ENCODE measurements around the gene EPHA2.
"Not testable (repeated sequence)": the region's sequence is repeated elsewhere in the genome, so short reads cannot be mapped to it uniquely, and the experiment has no call there.

The EPHA2 gene

DNA sequence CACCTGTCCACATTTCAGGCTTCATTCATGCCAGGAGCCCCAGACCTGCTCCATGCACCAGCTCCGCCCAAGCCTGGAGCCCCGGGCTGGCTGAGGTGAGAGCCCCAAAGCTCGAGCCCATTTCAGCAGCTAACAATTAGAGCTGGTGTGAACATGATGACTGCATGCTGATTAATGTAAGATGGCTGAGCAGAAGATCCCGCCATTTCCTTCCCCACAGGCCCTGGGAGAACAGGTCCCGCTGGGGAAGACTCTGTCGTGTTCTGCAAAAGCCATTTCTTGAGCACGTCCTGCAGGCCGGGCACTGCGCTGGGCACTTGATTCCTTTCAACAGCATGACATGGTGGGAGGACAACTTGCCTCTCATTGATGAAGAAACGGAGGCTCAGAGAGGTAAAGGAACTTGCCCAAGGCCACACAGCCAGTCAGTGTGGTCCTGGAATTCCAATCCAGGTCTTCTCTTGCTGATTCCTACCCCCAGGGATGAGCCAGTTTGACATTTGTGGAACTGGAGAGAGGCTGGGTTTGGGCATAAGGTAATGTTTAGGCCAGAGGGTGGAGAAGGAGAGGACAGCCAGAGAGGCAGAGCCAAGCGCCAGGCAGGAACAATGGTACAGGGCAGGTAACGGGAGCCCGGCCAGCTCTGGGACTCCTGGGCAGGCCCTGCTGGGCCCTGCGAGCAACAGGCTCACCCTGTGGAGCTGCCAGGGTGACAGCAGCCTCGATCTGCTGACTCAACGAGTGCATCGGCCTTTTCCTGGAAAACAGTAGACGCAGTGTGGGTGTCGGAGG, 28.1 kb upstream of the EPHA2 start:
- DNase-seq (ENCODE audit: low spot score), result no peak

DNA sequence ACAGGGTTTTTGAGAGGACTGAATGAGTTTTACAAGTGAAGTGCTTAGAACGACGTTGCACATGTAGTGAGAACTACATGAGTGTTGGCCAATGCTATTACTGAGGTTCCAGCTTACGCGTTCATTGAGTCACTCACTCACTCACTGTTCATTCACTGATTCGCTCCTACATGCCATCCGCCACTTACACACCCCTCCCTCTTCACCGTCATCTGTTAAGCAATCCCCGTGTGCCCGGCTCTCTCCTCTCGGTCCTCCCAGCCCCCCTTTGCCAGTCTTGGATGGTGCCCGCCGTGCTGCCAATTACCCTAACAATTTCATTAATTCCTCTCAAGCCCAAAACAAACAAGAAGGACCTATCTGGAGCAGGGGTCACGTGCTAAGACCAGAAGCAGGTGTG, 27.3 kb upstream of the EPHA2 start:
- DNase-seq (ENCODE audit: low spot score), result no peak

DNA sequence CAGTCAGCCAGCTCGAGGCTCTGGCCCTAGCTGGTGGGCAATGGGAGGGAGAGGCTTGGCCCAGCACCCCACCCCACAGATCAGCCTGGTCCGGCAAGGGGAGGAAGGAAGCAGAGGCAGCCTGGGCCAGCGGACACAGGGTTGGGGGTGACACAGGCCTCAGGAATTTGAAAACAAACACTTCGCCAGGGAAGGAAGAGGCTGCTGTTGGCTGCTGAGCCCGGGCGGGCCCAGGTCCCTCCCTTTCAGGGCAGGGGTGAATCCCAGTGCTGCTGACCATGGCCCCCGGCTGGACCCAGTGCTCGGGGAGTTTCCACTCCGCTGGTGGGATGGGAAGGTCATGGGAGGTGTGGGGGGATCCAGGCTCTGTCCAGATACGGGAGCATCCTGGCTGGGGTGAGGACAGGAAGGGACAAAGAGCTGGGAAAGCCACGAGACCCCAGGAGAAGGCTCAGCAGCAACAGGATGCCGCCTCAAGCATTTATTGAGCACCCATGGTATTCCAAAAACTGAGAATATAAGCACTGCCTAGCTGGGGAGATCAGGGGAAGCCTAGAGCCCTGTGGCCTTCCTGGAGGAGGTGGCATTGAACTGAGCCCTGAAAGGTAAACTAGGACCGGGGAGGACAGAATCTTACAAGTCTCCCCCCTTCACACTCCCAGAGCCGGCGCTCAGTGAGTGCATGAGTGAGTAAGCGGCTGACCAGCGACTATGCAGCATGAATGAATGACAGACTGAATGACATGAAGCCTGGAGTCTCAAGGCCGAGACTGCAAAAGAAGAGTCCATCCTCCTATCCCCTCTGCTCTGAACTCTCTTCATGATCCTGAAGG, 26.2 kb upstream of the EPHA2 start:
- DNase-seq (ENCODE audit: low spot score), result no peak

DNA sequence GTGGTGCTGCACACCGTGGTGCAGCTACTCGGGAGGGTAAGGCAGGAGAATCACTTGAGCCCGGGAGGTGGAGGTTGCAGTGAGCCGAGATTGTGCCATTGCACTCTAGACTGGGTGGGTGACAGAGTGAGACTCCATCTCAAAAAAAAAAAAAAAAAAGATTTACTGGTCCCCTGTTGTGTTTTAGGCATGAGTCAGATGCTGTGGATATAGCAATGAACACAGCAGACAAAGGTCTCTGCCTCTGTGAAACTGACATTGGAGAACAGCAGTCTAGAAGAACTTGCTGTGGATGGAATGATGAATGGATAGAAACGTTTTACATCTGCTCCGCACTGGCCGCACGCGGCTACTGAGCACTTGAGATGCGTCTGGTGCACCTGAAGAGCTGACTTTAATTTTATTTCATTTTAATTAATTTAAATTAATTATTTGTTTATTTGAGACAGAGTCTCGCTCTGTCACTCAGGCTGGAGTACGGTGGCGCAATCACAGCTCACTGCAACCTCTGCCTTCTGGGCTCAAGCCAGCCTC, 24.5 kb upstream of the EPHA2 start:
- no peak for DNase-seq (ENCODE audit: low spot score)

DNA sequence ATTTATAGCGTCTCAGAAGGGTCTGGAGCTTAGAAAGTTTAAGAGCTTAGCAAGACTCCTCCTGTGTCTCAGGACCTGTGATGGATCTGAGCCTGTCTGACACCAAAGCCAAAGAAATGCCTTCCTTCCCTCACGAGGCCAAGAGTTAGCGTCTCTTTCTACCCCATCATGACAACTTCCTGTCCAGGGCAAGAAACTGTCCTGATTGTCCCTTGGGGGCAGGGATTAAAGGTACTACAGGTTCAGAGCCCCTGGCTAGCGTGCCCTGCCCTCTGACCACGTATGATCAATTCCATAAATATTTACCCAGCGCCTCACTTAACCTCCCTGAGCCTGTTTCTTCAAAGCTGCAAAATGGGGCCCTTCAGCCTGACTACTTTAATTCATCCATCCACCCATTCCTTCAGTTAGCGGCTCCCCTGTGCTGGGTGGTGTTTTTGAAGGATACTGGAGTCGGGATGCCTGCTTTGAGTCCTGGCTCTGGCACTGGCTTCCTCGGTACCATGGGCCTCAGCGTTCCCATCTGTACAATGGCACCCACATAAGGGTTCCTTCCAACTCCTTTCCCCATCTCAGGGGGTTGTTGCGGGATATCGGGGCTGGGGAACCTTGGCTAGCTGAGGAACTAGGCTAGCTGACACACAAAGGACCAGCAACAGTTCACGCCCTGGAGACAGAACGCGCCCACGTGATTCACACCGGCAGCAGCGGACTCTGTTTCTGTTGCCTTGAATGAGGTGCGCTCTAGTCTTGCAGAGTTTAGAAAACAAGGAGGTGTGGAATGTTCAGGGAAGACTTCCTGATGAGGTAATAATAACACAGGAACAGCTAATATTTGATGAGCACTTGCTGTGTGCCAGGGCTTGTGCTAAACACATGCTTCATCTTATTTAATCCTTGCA, 23.0 kb upstream of the EPHA2 start:
- no peak for DNase-seq (ENCODE audit: low spot score)

DNA sequence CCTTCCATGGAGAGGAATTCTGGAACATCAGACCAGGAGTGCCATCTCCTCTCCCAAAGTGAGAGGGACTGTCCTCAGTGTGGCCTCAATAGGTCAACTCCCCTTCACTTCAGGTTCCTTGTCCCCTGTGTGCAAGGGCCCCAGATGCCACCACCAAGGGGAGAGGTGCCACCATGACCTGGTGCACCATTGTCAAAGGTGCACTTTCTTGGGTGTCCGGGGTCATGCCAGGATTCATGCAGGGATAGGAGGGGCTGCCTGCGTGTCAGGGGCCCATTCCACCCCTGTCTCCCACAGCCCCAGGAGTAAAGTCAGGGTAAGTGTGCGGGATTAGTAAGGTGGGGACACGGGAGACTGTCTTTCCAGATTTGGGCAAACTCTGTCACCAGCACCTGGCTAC, 21.4 kb upstream of the EPHA2 start:
- no peak for DNase-seq (ENCODE audit: low spot score)

DNA sequence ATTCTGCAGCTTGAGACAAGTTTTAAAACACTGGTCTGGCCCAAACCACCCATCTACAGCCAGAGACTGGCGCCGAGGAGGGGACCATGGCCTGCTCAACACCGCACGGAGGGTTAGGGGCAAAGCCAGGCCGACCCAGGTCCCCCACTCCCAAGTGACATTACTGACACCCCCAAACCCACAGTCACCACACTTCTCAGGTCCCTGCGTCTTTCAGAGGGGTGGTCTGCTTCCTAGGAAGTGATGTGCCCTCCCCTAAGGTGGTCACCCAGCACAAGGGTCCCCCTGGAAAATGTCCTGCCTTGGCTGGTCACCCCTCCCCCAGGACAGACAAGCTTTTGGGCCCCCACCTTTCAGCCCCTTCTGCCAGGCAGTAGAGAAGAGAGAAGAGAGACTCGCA, 20.8 kb upstream of the EPHA2 start:
- no peak for DNase-seq (ENCODE audit: low spot score)

DNA sequence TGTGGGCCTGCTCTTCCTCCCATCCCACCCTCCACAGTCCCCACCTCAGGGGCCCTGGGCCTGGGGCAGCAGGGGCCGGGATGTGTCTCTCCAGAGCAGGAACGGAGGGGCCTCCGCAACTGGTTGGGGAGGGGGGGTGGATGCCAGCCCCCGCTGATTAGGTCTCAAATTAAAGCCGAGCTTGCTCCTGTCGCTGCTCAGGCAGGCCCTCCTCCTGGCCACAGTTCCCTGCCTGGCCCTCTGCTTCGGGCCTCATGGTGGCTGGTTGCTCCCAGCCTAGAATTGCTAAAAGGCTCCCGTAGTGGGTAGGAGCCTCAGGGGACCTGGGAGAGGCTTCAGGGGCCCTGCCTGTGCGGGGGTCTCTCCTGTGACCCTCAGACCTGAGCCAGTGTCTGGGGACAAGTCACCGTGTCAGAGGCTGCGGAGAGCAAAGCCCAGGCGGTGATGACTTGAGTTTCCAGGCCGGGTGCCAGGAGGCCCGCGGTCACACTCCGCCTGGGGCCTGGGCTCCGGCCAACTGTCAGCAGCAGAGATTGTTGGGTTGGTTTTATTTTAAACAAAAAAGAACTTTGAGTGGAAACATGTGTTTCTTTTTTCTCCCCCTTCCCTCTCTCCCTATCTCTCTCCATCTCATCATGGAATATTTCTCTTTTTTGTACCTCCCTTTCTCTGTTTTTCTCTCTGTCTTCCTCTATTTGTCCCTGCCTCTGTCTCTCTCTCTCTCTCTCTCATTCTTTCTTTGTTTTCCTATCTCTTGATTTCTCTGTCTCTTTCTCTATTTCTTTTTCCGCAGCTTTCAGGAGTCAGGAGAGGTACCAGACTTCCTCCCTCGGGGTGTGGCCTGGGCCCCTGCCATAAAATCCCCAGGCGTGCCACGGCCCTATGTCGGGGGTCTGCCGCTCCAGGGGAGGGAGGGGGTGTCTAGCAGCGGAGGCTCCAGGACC, 20.0 kb upstream of the EPHA2 start:
- DNase-seq (ENCODE audit: low spot score), result peak; percentile 74

DNA sequence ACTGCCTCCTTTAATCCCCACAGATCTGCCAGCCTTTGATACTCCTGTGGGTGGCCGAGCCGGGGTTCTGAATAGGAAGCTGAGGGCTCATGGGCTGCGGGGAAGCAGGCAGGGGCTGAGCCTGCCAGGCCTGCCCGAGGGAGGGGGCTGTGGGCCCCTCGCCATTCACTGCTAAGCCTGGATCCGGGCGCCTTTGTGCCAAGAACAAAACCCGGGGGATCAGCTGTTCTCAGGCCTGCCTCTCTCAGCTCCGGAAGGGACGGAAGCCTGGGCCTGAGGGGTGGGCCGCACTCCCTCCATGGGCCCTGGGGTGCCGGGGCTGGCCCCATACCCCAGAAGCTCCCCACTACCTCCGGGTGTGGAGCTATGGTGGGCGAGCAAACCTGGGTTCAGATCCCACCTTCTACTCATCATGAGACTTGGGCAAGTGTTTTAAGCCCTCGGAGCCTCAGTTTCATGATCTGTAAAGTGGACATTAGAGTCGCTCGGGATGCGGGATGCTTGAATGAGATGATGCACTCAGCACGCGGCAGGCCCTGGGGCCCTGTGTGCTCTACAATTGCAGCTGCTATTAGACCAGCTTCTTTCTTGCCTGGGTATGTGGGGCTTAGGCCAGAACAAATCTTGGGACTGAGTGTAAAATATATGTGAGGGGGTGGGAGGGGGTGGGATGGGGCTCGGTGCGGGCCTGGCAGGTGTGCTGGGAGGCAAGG, 19.2 kb upstream of the EPHA2 start:
- DNase-seq (ENCODE audit: low spot score), result peak; percentile 43

DNA sequence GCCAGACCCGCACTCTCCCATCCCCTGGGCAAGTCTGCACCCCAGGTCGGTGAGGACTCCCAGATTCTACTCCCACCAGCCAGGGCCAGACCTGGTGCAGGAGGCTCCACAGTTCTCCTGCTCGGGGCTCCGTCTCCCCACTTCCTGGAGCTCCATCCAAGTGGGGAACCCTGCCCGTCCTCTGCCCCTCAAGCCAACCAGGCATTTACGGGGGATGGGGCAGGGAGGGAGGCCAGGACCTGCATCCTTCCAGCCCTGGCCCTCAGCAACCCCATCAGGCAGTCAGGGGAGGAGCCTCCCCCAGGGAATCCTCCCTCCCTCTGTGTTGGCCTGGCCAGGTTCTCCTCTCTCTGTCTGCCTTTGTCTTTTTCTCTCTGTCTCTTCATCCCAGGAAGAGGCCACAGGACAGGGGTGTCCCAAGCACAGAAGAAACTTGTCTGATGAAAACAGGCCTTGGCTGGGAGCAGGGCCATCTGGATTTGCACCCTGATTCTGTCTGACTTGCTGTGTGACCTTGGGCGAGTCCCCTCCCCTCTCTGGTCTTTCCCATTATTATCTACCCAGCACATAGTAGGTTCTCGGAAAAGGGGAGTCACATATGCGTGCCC, 18.5 kb upstream of the EPHA2 start:
- DNase-seq (ENCODE audit: low spot score), result no peak

DNA sequence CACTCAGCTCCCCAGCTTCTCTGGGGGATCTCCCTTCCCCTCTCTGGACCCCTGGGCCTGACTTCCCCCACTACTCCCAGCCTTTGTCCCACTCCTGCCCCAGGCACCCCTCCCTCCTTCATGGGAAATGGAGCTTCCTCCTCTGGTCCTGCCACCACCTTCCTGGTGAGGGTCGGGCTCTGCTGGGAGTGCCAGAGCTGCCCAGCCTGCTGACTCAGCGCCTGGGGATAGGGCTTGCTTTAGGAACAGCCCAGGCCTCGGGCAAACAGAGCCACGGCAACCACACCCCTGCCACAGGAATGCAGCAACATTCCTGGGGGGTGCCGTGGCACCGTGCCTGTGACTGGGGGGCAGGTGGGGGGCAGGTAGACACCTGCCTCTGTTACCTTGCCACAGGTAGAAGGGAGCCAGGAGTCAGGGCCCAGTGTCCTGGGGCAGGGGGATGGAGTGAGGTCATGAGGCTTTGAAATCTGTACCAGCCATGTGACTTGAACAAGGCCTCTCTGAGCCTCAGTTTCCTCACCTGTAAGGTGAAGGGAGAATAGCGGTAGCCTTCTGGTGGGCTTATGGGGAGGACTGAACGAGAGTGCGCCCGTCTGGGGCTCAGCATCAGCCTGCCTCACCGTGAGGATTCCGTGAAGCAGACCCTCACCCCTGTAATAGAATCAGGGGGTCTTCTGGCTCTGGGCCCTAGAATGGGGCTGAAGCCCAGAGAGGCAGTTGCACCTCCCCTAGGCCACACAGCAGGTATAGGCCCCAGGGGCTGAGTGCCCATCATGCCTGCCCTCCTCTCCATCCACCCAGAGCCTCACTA, 17.8 kb upstream of the EPHA2 start:
- DNase-seq (ENCODE audit: low spot score), result no peak

DNA sequence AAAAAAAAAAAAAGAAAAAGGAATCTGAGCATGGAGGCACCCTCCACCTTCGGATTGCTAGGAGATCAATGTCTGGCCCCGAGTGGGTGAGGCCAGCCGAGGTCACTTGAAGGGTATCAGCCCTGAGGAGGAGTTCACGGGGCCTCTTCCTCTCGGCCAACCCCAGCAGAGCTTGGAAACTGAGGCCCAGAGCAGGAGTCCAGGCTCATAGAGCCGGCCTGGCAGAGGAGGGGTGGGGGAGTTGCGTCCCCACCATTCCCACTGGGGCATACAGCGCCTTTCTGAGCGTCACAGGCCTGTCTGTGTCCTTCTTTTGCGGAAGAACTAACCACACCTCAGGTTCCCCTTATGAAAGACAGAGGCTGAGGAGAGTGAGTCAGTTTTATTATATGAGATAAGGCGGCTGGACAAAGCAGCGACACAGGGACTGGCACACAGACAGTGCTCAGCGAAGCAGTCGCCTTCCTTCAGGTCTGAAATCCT, 17.1 kb upstream of the EPHA2 start:
- DNase-seq (ENCODE audit: low spot score), result no peak

DNA sequence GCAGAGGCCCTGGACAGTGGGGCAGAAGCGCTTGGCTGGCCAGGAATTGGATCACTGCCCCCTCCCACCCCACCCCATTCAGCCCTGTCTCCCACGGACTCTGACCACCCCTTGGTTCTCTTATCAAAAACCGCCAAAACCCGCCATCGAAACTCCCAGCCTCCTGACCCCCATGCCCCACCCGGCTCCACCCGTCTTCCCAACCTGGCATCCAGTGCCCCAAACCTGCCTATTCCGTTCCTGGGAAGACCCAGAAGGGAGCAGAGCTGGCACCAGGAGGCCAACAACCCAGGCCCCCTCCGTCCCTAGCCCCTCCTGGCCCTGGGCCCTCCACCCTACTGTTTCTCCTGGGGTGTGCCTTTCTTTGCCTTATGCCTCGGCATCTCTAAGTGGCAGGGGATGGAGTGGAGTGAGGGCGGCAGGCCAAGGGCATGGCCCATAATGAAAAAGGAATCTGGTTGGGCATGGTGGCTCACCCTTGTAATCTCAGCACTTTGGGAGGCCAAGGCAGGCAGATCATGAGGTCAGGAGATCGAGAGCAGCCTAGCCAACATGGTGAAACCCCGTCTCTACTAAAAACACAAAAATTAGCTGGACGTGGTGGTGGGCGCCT, 16.5 kb upstream of the EPHA2 start:
- no peak for DNase-seq (ENCODE audit: low spot score)

DNA sequence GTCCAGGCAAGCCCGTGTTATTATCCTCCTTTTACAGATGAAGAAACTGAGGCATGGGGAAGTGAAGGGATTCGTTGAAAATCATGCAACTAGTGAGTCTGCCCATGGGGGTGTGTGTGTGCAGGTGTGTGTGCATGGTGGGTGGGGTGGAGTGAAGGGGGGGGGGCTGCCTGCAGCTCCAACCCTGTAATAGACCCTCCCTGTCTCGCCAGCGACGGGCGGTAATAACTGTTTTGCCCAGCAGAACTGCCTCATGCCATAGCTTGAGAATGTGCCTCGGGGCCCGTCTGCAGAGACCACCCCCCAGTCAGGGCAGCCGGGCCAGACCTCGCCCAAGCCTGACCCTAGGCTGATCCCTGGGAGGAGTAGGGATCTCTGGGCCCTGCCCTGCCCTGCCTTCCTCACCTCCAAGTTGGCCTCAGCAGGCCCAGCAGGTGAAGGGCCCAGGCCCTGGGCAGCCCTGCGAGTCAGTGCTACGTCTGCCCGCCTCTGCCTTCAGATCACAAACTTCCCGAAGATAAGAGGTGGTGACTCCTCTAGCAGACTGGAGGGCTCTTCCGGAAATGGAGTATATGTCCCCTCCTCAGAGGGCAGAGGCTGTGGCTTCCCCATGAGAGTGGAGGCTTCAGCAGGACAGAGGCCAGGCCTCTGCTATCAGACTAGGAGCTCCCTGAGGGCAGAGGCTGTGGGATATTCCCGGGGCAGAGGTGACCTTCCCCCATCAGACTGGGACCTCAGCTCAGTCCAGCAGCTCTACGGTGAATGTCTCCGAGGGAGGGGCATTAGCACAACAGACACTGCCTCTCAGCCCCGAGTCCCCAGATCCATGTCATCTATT, 15.7 kb upstream of the EPHA2 start:
- no peak for DNase-seq (ENCODE audit: low spot score)

DNA sequence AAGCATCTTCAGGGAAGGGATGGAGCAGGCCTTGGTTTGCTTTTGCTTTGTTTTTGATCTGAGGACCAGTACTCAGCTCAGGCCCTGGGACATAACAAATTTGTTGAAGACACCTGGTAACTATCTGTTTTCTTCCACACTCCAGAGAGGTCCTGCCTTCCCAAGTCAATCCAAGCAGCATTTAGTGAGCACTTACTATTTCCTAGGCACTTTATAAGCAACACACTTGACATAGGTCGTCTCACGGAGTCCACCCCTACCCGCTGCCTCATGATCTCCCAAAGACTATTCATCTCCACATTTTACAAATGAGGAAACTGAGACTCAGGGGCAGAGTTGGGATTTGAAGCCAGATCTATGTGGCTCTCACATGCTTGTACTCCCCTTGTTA, 14.4 kb upstream of the EPHA2 start:
- DNase-seq (ENCODE audit: low spot score), result no peak

DNA sequence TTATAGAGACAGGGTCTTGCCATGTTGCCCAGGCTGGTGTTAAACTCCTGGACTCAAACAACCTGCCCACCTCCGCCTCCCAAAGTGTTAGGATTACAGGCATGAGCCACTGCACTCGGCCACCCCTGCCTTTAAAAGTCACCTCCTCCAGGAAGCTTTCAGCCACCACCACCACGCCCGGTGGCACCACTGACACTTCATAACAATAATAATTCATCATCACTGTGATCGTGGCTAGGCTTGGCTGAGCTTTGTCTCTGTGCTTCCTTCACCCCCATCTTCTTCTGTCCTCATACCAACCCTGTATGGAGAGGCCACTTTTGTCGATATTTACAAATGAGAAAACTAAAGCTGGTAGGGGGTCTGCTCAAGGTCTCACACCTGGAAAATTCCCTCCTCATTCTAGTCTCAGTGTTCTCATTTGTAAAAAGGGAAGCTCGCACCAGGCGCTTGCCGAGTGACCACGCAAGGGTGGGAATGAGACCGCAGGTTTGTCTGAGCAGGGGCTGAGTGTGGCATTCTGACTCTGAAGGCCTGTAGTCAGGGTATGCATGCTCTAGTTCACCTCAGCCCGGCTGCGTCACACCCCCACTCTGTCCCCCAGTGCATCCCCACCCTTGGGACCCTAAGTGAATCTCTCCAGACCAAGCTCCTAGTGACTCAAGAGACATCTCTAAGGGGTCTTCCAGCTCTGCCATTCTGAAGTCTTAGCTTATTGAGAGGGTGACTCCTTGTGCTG, 12.9 kb upstream of the EPHA2 start:
- no peak for DNase-seq (ENCODE audit: low spot score)

DNA sequence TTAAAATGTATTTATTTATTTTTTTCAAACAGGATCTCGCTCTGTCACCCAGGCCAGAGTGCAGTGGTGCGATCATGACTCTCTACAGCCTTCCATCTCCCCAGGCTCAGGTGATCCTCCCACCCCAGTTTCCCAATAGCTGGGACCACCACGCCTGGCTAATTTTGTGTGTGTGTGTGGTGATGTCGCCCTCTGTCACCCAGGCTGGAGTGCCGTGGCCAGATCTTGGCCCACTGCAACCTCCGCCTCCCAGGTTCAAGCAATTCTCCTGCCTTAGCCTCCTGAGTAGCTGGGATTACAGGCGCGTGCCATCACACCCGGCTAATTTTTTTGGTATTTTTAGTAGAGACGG, 12.3 kb upstream of the EPHA2 start:
- DNase-seq (ENCODE audit: low spot score), result not testable (repeated sequence)

Measured in Ammon's horn (tissue), 1 donor.